KMS-11 (cell line): ENCODE data around the gene MEPE.

Experiments
- H2AFZ ChIP-seq: fragments of 200-600 bp; sonication (generic); 2 replicates; pipeline ENCODE4 v1.6.1; 2016; ENCODE audit warnings: antibody characterized with exemption, mixed run types, low read depth
- H3K27ac ChIP-seq: fragments of 200-600 bp; sonication (generic); 2 replicates; pipeline ENCODE4 v1.6.1; 2016; ENCODE audit warnings: mild to moderate bottlenecking, mixed run types
- H3K27me3 ChIP-seq: fragments of 200-600 bp; sonication (generic); 2 replicates; pipeline ENCODE4 v1.6.1; 2017; ENCODE audit warnings: mild to moderate bottlenecking, low read depth, mixed run types, moderate library complexity; ENCODE audit not compliant: insufficient read depth
- H3K36me3 ChIP-seq: fragments of 200-600 bp; sonication (generic); 2 replicates; pipeline ENCODE4 v1.6.1; 2017; ENCODE audit warnings: mild to moderate bottlenecking, mixed run types; ENCODE audit not compliant: insufficient read depth
- H3K4me1 ChIP-seq: fragments of 200-600 bp; sonication (generic); 2 replicates; pipeline ENCODE4 v1.6.1; 2016; ENCODE audit warnings: mild to moderate bottlenecking, low read depth, mixed run types; ENCODE audit not compliant: poor library complexity, severe bottlenecking
- H3K4me2 ChIP-seq: fragments of 200-600 bp; sonication (generic); 2 replicates; pipeline ENCODE4 v1.7.0; 2016; ENCODE audit warnings: mild to moderate bottlenecking, mixed run types
- H3K4me3 ChIP-seq: fragments of 200-600 bp; sonication (generic); IDR thresholded peaks from 2 replicates; pipeline ENCODE4 v1.6.1; 2017; ENCODE audit warnings: low read depth, low read length, mixed read lengths; ENCODE audit not compliant: insufficient read depth
- H3K79me2 ChIP-seq: fragments of 200-600 bp; sonication (generic); 2 replicates; pipeline ENCODE4 v1.6.1; 2016; ENCODE audit warnings: low read depth, mixed run types; ENCODE audit not compliant: insufficient read depth
- H3K9ac ChIP-seq: fragments of 200-600 bp; sonication (generic); 2 replicates; pipeline ENCODE4 v1.6.1; 2016; ENCODE audit warnings: mild to moderate bottlenecking, mixed run types
- H4K20me1 ChIP-seq: fragments of 200-600 bp; sonication (generic); 2 replicates; pipeline ENCODE4 v1.6.1; 2016; ENCODE audit warnings: mild to moderate bottlenecking, mixed run types; ENCODE audit not compliant: insufficient read depth
- TF ChIP-seq, protein P1 (sequence below): fragments of 200-600 bp; sonication (generic); conservative IDR thresholded peaks from 2 replicates; pipeline ENCODE4 v1.6.1; 2017; ENCODE audit warnings: low read depth, mild to moderate bottlenecking, antibody characterized with exemption, low read length, moderate library complexity, mixed read lengths

Gene MEPE

DNA sequence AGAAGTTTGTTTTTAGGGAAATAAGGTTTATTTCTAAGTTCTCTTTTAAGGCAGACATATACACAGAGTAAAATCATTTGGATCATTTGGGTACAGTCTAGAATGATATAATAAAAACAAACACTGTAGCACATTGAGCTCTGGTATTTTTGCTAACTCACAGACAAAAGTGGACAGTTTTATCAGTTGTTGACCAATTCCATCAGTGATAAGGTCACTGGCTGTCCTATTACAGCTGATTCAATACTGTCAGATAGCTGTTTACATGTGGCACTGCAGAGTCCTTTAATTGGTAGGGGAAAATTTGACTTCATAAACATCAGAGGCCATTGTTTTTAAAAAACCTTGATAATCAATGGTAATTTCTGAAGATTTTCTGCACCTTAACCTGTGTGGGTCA, 29.9 kb upstream of the MEPE start:
- Histone ChIP-seq H3K4me3 (no peak overlapping the region), H3K36me3 (no peaks in the 10 kb centered on the region), H4K20me1 (no peaks in the 10 kb centered on the region), H3K4me2 (no peak overlapping the region), H3K27ac (no peak overlapping the region), H3K79me2 (no peaks in the 10 kb centered on the region), H3K27me3 (no peaks in the 10 kb centered on the region), H3K9ac (no peak overlapping the region), H2AFZ (no peak overlapping the region), H3K4me1 (no peaks in the 10 kb centered on the region)
- TF ChIP-seq, protein P1, sequence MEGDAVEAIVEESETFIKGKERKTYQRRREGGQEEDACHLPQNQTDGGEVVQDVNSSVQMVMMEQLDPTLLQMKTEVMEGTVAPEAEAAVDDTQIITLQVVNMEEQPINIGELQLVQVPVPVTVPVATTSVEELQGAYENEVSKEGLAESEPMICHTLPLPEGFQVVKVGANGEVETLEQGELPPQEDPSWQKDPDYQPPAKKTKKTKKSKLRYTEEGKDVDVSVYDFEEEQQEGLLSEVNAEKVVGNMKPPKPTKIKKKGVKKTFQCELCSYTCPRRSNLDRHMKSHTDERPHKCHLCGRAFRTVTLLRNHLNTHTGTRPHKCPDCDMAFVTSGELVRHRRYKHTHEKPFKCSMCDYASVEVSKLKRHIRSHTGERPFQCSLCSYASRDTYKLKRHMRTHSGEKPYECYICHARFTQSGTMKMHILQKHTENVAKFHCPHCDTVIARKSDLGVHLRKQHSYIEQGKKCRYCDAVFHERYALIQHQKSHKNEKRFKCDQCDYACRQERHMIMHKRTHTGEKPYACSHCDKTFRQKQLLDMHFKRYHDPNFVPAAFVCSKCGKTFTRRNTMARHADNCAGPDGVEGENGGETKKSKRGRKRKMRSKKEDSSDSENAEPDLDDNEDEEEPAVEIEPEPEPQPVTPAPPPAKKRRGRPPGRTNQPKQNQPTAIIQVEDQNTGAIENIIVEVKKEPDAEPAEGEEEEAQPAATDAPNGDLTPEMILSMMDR, result no peak

DNA sequence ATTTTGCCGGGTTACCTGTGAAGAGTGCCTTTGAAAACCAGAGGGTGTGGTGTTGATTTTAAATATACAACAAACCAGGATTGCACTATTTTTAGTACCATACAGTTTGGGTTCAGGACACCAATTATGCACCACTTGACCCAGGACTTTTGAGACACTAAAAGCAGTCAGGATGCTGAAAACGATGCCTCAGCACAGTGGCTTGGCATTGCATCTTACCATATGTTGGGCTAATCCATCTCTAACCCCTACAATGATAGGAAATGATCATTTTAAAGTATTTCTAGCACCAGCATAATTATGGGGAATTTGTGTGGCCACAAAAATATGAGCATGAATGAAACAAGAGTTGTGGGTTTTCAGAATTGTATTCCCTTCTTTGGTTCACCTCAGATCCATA, 29.3 kb upstream of the MEPE start:
- Histone ChIP-seq H3K4me2 (no peak overlapping the region), H3K4me3 (no peak overlapping the region), H3K4me1 (no peaks in the 10 kb centered on the region)

DNA sequence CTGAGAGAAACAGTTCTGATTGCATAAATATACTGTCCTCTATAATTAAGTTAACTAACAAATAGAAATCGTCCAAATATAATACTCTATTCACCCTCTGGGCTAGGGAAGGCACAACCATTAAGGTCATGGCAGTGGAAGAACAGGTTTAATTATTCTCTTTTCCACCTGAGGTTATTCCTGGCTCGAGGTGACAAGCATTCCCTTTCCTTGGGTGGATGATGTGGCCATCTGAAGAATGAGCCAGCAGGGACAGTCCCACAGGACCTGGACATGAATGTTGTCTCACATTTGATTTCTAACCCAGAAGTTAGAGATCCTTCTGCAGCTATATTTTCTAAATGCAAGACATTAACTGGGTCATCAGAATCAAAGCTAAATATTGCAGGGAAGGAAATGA, 27.9 kb upstream of the MEPE start:
- Histone ChIP-seq H3K79me2 (no peaks in the 10 kb centered on the region), H3K4me2 (no peak overlapping the region), H3K4me3 (no peak overlapping the region), H3K36me3 (no peaks in the 10 kb centered on the region), H3K27ac (no peak overlapping the region), H3K27me3 (no peaks in the 10 kb centered on the region), H3K4me1 (no peaks in the 10 kb centered on the region), H2AFZ (no peak overlapping the region), H4K20me1 (no peaks in the 10 kb centered on the region), H3K9ac (no peak overlapping the region)
- TF ChIP-seq, protein P1, result no peak

More for the DNA sequence above, 29.3 kb upstream of the MEPE start:
- H4K20me1 ChIP-seq, result no peaks in the 10 kb centered on the region
- no peak overlapping the region for H2AFZ ChIP-seq
- H3K27me3 ChIP-seq, result no peaks in the 10 kb centered on the region
- no peaks in the 10 kb centered on the region for H3K36me3 ChIP-seq
- TF ChIP-seq, protein P1, result no peak
- H3K79me2 ChIP-seq, result no peaks in the 10 kb centered on the region
- no peak overlapping the region for H3K9ac ChIP-seq
- H3K27ac ChIP-seq, result no peak overlapping the region

DNA sequence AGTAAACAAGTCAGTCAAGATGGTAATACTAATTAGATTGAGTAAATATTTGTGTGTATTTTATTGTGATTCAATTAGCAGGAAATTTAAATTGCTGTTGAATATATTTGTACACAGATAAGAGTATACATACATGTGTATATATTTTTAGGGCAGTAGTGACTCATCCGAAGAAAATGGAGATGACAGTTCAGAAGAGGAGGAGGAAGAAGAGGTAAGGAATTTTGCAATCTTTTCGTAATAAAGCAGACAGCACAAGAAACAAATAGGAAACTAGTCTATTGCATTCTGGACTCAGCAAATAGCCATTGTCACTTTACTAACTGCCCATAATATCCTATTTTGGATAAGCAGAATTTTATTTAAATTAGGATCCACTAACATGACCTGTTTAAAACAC, 26.8 kb upstream of the MEPE start:
- Histone ChIP-seq H2AFZ (no peak overlapping the region), H3K36me3 (no peaks in the 10 kb centered on the region), H3K79me2 (no peaks in the 10 kb centered on the region), H3K4me3 (no peak overlapping the region), H3K4me2 (no peak overlapping the region), H3K27me3 (no peaks in the 10 kb centered on the region), H3K27ac (no peak overlapping the region), H4K20me1 (no peaks in the 10 kb centered on the region), H3K9ac (no peak overlapping the region), H3K4me1 (no peaks in the 10 kb centered on the region)
- TF ChIP-seq, protein P1, result no peak

DNA sequence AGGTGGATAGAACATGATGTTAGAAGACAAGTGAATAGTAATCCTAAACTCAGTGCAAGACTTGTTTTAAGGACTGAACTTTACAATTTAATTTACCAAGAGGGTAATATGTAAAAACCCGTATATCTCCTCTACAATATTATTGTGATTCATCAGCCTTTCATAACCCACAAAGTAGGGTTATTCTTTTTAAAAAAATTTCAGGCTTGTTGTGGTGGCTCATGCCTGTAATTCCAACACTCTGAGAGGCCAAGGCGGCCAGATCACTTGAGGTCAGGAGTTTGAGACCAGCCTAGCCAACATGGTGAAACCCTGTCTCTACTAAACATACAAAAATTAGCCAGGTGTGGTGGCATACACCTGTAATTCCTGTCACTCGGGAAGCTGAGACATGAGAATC, 26.2 kb upstream of the MEPE start:
- Histone ChIP-seq H3K27ac (no peak overlapping the region), H3K4me1 (no peaks in the 10 kb centered on the region), H3K4me3 (no peak overlapping the region), H3K9ac (no peak overlapping the region), H2AFZ (no peak overlapping the region), H3K27me3 (no peaks in the 10 kb centered on the region), H4K20me1 (no peaks in the 10 kb centered on the region), H3K4me2 (no peak overlapping the region), H3K79me2 (no peaks in the 10 kb centered on the region), H3K36me3 (no peaks in the 10 kb centered on the region)
- TF ChIP-seq, protein P1, result no peak
